BJ (cell line): ENCODE measurements around the gene NPPA. TPM values are rescaled to one million over a fixed set of nuclear protein-coding genes. Genes with fewer than 3 reads are reported as not detected.

ENCODE experiments used
- CTCF ChIA-PET: fragments of 350-600 bp; formaldehyde crosslinking; extraction: SDS; loops from one replicate; lab custom pipeline; 2021; ENCODE audit warnings: antibody characterized with exemption, inconsistent platforms; lab: Yijun Ruan, JAX
- POLR2A ChIA-PET: fragments of 300-600 bp; sonication (Branson Sonifier 250); formaldehyde crosslinking; extraction: SDS; loops from one replicate; lab custom pipeline; 2021; ENCODE audit warnings: antibody characterized with exemption; lab: Charles Lee
- DNase-seq: peaks from one replicate; pipeline ENCODE4 v3.0.0-alpha.2; 2011; ENCODE audit warnings: low read depth
- H3K27me3 ChIP-seq: 2 replicates; pipeline ENCODE4 v1.6.0; 2011; ENCODE audit warnings: low read length; ENCODE audit not compliant: control insufficient read depth, insufficient read depth
- H3K36me3 ChIP-seq: 2 replicates; pipeline ENCODE4 v1.5.1; 2011; ENCODE audit warnings: low read length; ENCODE audit not compliant: control insufficient read depth, insufficient read depth
- H3K4me3 ChIP-seq: 2 replicates; pipeline ENCODE4 v1.5.1; 2011; ENCODE audit warnings: low read depth, mild to moderate bottlenecking, control low read depth, low read length
- CTCF ChIP-seq: IDR thresholded peaks from 2 replicates; pipeline ENCODE4 v1.5.1; 2011; ENCODE audit warnings: low read depth, mild to moderate bottlenecking, control low read depth, inconsistent platforms, low read length, moderate library complexity; ENCODE audit not compliant: insufficient read depth
- polyA plus RNA-seq: library from polyadenylated mRNA; depleted of rRNA; stranded (reverse); fragments of >200 nt; gene quantifications from 2 replicates; pipeline ENCODE4 v1.2.3, GENCODE V29; 2011

NPPA gene
- polyA plus RNA-seq, 1 experiment, result not detected

DNA sequence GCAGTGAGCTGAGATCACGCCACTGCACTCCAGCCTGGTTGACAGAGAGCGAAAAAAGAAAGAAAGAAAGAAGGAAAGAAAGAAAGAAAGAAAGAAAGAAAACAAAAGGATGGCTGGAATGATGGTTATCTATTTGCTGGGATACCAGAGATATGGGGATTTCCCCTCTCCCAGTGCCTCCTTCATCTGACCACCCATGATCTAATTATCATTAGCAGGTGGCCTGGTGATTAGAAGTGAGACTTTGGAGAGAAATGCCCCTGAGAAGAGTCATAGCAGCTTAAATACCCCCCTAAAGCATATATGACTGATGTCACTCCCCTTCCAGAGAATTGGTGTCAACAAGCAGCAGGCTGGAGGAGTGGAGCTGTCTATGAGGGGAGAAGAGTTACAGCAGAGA is 12.5 kb upstream of the NPPA start:
- no peak for DNase-seq
- H3K27me3 ChIP-seq, result peaks cover 17% of the 10 kb centered on the region
- CTCF ChIA-PET, result interaction anchor here (1.8 kb wide), 1 partner anchor 33 kb away, joined by 4 read pairs; no protein-coding TSS in a partner anchor
- TF ChIP-seq CTCF, result no peak
- H3K4me3 ChIP-seq, result no peak overlapping the region
- H3K36me3 ChIP-seq, result no peaks in the 10 kb centered on the region
- POLR2A ChIA-PET, result no interaction called here

GRCh38 chr1:11858968-11859871 is 11.6 kb upstream of the NPPA start:
- DNase-seq, result no peak
- peaks cover 17% of the 10 kb centered on the region for H3K27me3 ChIP-seq
- TF ChIP-seq CTCF, result peak; percentile 48
- H3K36me3 ChIP-seq, result no peaks in the 10 kb centered on the region
- ChIA-PET CTCF (interaction anchor here (1.8 kb wide), 1 partner anchor 34 kb away, joined by 4 read pairs; no protein-coding TSS in a partner anchor), POLR2A (no interaction called here)
- no peak overlapping the region for H3K4me3 ChIP-seq

- H3K4me3 ChIP-seq, result no peak within 1 kb of the TSS
- no peak for TF ChIP-seq CTCF
- no peaks in the 10 kb centered on the region for H3K36me3 ChIP-seq
- peaks cover 18% of the 10 kb centered on the region for H3K27me3 ChIP-seq
- POLR2A ChIA-PET, result no interaction called here
- DNase-seq, result no peak
- CTCF ChIA-PET, result interaction anchor here (1.0 kb wide), 1 partner anchor 35 kb away, joined by 3 read pairs; no protein-coding TSS in a partner anchor
These were observed 11.0 kb upstream of the NPPA start, which contains the start of gene NPPB for GRCh38 chr1:11858613-11858967. TSS of gene NPPB (minus strand) at chr1:11858945. CDS start at chr1:11858833, 112 bp downstream.

GRCh38 chr1:11858158-11858557 is 10.6 kb upstream of the NPPA start:
- peaks cover 19% of the 10 kb centered on the region for H3K27me3 ChIP-seq
- no peaks in the 10 kb centered on the region for H3K36me3 ChIP-seq
- H3K4me3 ChIP-seq, result no peak overlapping the region
- TF ChIP-seq CTCF, result no peak
- CTCF ChIA-PET, result interaction anchor here (1.0 kb wide), 1 partner anchor 35 kb away, joined by 3 read pairs; no protein-coding TSS in a partner anchor
- DNase-seq, result no peak
- POLR2A ChIA-PET, result no interaction called here

- ChIA-PET CTCF (interaction anchor here (0.9 to 1.3 kb wide), 4 partner anchors 16 to 268 kb away, joined by 3 to 4 read pairs (median 4); no protein-coding TSS in a partner anchor), POLR2A (no interaction called here)
- DNase-seq, result no peak
- Histone ChIP-seq H3K36me3 (no peaks in the 10 kb centered on the region), H3K27me3 (peaks cover 19% of the 10 kb centered on the region), H3K4me3 (no peak overlapping the region)
- no peak for TF ChIP-seq CTCF
These were observed 9.7 kb upstream of the NPPA start for GRCh38 chr1:11857164-11857851.
